HS-5 (cell line): ENCODE results near the gene PYCR2.
A peak's percentile ranks its signal among the peaks of the same experiment; 100 is the strongest.
"Not testable (repeated sequence)": the region's sequence is repeated elsewhere in the genome, so short reads cannot be mapped to it uniquely, and the experiment has no call there.

Experiments
- DNase-seq: peaks from one replicate; pipeline ENCODE4 v3.0.0-alpha.2; 2012; ENCODE audit warnings: low read depth

PYCR2 gene

GRCh38 chr1:225890346-225891228 is 33.5 kb downstream of the PYCR2 start:
- no peak for DNase-seq

- no peak for DNase-seq
These were observed 34.3 kb downstream of the PYCR2 start for GRCh38 chr1:225889743-225890142.

- no peak for DNase-seq
These were observed 35.0 kb downstream of the PYCR2 start, which contains the start of gene LEFTY1 for GRCh38 chr1:225888898-225889601. Gene LEFTY1 (minus strand): TSS chr1:225889146. CDS start chr1:225889066, 80 bp downstream.

- DNase-seq: no peak
These were observed 35.7 kb downstream of the PYCR2 start for GRCh38 chr1:225888289-225888897.

GRCh38 chr1:225887554-225888288 is 36.3 kb downstream of the PYCR2 start:
- DNase-seq: not testable (repeated sequence)

GRCh38 chr1:225887030-225887314 is 37.1 kb downstream of the PYCR2 start:
- no peak for DNase-seq

- DNase-seq: no peak
These were observed 37.7 kb downstream of the PYCR2 start for GRCh38 chr1:225886159-225887029.

- no peak for DNase-seq
These were observed 38.7 kb downstream of the PYCR2 start for GRCh38 chr1:225885336-225885735.

- DNase-seq: no peak
These were observed 40.3 kb downstream of the PYCR2 start for GRCh38 chr1:225883616-225884265.

GRCh38 chr1:225882694-225883615 is 41.1 kb downstream of the PYCR2 start:
- no peak for DNase-seq

GRCh38 chr1:225881959-225882693 is 41.9 kb downstream of the PYCR2 start, which contains the start of gene TMEM63A:
Gene TMEM63A (minus strand): TSS chr1:225882380. CDS start chr1:225877580, 4,800 bp downstream.
- DNase-seq: peak; percentile 48

GRCh38 chr1:225881081-225881958 is 42.7 kb downstream of the PYCR2 start:
- no peak for DNase-seq

GRCh38 chr1:225880636-225881035 is 43.4 kb downstream of the PYCR2 start:
- no peak for DNase-seq

- DNase-seq: no peak
These were observed 43.8 kb downstream of the PYCR2 start for GRCh38 chr1:225880222-225880588.

- no peak for DNase-seq
These were observed 44.4 kb downstream of the PYCR2 start for GRCh38 chr1:225879521-225880221.

GRCh38 chr1:225878282-225878681 is 45.8 kb downstream of the PYCR2 start:
- no peak for DNase-seq

- DNase-seq: no peak
These were observed 46.5 kb downstream of the PYCR2 start for GRCh38 chr1:225877580-225877979.
